ENCODE measurements around the gene IL24.
"Not testable (repeated sequence)": the region's sequence is repeated elsewhere in the genome, so short reads cannot be mapped to it uniquely, and the experiment has no call there.

IL24 gene, protein sequence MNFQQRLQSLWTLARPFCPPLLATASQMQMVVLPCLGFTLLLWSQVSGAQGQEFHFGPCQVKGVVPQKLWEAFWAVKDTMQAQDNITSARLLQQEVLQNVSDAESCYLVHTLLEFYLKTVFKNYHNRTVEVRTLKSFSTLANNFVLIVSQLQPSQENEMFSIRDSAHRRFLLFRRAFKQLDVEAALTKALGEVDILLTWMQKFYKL

DNA sequence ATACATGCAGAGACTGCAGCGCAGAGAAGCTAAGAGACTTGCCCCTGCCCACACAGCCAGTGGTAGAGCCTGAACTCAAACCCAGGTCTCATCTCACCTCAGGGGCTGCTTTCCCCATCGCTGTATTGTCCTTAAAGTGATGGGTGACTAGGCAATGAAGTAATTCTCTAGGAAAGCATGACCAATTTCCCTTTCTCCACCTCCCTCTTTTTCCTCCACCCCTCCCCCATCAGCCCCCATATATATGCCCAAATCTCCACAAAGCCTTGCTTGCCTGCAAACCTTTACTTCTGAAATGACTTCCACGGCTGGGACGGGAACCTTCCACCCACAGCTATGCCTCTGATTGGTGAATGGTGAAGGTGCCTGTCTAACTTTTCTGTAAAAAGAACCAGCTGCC, at the start of gene IL24:
IL24 (plus strand) TSS at position 269 of the 400 bp plus-strand sequence. CDS start 390 bp downstream, outside the sequence.
- DNase-seq (ENCODE audit: low read depth, low spot score) = no peak

DNA sequence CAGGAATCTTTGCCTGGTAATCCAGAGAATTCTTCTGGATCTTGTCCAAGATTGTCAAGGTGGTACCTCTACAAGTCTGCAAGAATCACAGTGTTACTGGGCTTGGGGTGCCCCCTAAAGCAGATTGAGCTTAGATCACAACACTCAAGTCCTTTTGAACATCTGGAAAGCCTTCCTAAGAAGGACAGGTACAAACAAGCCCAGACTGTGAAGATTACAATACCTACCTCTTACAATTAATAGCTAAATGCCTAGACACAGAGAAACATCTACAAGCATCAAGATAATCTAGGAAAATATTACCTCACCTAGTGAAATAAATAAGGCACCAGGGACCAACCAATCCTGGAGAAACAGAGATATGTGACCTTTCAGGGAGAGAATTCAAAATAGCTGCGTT, 49.3 kb upstream of the IL24 start:
- DNase-seq (ENCODE audit: low read depth, low spot score) = no peak

DNA sequence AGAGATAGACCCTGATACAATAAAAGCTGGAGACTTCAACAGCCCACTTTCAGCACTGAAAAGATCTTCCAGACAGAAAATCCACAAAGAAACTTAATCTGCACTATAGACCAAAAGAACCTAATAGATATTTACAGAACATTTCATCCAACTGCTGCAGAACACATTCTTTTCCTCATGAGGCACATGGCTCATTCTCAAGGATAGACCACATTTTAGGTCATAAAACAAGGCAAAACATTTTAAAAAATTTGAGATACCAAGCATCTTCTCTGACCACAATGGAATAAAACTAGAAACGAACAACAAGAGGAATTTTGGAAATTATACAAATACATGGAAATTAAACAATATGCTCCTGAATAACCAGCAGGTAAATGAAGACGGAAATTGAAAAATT, 46.8 kb upstream of the IL24 start:
- DNase-seq (ENCODE audit: low read depth, low spot score) = no peak

DNA sequence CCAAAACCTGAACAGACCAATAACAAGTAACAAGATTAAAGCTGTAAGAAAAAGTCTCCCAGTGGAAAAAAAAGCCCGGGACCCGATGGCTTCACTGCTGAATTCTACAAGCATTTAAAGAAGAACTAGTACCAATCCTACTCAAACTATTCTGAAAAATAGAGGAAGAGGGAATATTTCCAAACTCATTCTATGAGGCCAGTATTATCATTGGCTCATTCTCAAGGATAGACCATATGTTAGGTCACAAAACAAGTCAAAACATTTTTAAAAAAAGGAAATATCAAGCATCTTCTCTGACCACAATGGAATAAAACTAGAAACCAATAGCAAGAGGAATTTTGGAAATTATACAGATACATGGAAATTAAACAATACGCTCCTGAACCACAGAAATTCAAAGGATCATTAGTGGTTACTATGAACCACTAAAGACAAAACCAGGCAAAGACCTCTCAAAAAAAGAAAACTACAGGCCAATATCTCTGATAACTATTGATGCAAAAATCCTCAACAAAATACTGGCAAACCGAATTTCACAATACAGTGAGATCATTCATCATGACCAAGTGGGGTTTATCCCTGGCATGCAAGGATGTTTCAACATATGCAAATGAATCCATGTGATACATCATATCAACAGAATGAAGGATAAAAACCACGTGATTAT, 45.8 kb upstream of the IL24 start:
- no peak for DNase-seq (ENCODE audit: low read depth, low spot score)

DNA sequence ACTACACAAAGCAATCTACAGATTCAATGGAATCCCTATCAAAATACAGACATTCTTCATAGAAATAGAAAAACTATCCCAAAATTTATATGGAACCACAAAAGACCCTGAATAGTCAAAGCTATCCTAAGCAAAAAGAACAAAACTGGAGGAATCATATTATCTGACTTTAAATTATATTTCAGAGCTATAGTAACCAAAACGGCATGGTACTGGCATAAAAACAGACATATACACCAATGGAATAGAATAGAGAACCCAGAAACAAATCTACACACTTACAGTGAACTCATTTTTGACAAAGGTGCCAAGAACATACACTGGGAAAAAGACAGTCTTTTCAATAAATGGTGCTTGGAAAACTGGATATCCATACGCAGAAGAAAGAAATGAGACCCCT, 44.6 kb upstream of the IL24 start:
- not testable (repeated sequence) for DNase-seq (ENCODE audit: low read depth, low spot score)

DNA sequence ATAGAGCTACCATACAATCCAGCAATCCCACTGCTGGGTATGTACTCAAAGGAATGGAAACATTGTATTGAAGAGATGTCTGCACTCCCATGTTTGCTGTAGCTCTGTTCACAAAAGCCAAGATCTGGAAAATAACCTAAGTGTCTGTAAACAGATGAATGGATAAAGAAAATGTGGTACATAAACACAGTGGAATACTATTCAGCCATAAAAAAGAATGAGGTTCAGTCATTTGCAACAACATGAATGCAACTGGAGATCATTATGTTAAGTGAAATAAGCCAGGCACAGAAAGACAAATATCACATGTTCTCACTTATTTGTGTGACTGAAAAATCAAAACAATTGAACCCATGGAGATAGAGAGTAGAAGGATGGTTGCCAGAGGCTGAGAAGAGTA, 43.5 kb upstream of the IL24 start:
- not testable (repeated sequence) for DNase-seq (ENCODE audit: low read depth, low spot score)

DNA sequence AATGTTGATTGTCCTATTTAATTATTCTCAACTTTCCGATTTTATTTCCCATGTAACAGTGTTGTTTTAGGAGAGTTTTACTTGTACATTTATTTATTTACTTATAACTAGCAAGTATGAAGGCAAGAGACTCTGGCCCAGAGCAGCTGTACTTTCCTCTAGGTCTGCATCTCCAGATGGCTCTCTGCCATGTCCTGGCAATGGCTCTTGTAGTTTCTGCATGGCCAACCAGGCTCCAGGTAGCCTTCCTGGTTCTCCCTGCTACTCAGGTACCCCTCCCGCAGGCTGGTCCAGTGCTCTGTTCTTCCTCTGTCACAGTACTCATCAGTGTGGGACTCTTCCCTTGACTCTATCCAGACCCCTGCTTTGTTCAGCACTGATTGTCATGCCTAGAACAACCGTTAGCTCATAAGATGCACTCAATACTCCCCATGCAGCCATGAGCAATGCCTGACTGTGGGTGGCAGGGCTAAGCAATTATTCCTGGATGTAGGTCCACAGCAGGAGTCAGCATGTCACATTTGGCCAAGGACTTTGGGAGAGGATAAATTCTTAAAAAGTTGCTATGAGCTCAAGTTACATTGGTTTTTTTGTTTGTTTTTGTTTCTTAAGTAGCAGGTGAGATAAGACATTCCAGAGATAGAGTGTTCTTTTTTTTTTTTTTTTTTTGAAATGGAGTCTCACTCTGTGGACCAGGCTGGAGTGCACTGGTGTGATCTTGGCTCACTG, 42.7 kb upstream of the IL24 start:
- no peak for DNase-seq (ENCODE audit: low read depth, low spot score)

DNA sequence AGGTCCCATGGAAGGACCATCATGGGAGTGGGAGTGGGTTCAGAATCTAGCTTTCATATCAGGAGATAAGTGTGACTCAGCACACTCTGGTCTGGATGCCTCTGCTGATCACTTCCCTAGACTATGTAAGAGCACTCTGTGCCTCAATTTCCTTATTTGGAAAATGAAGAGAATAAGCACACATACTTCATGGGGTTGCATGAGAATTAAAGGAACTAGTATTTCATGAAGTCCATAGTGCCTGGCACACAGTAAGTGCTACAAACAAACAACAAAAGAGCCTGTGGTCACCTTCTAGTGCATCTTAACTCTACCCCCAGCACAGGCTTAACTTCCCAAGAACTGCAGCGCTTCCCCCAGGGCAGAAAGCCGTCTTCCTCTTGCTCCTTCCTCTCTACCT, 41.4 kb upstream of the IL24 start:
- DNase-seq (ENCODE audit: low read depth, low spot score) = no peak

DNA sequence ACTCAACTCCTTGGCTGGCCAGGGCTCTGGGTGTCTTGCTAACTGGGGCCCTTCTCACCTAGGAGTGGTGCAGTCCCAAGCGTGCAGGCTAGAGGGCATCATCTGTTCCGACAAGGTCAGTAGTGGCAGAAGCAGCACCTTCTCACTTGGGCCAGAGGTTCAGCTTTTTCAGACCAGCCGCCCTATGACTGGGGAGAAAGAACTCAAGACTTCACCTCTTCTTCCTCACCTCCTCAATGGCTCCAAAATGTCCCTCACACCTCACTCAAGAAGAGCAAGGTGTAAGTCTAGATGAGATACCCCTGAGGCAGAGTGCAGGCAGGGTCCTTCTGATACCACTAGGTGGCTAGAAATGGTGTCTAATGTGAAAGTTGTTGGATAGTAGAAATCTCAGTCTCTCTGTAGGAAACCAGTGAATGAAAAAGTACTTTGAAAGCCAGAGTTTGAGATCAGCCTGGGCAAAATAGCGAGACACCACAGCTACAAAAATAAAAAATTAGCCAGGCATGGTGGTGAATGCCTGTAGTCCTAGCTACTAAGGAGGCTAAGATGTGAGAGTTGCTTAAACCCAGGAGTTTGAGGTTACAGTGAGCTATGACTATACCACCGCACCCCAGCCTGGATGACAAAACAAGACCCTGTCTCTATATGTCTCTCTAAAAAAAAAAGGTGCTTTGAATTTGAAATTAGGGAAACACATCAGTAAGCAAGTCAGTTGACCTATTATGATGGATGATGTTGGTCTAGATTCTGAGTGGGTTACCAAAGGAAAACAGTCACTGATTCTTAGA, 40.4 kb upstream of the IL24 start:
- DNase-seq (ENCODE audit: low read depth, low spot score) = peak; percentile 14

DNA sequence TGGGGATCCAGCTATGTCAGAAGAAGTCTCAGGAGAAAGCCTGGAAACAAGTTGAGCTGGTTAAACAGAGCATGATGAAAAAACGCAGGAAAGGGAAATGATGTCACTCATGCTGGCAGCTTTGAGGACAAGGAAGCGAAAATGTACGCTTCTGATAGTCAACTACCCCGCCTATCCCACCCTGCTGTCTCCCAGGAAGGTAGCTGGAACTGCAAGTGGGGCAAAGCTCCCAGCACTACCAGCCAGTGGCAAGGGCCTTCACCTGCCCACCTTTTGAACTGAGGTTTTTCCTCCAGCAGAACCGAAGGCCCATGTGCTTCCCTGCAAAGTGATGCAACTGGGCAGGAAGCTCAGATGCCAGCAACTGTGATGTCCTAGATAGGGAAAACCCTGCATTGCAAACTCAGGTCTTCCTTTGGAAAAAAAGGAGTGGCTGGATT, 38.1 kb upstream of the IL24 start:
- no peak for DNase-seq (ENCODE audit: low read depth, low spot score)

DNA sequence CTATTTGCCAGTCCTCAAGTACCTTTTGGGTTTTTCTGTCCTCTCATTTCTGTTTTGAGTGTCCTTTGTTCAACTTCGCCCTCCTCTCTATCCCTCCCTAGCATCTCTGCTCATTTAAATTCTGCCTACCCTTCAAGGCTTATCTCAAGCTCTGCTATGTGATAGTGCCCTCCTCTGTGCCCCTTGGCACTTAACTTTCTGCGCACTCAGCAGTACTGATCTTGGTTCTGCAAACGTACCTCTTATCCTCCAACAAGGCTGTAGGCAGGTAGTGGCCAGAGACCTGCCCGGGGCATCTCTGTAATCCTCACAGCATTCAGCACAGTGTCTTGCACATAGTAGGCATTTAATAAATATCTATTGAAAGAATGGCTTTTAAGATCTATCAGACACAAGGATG, 37.1 kb upstream of the IL24 start:
- no peak for DNase-seq (ENCODE audit: low read depth, low spot score)

DNA sequence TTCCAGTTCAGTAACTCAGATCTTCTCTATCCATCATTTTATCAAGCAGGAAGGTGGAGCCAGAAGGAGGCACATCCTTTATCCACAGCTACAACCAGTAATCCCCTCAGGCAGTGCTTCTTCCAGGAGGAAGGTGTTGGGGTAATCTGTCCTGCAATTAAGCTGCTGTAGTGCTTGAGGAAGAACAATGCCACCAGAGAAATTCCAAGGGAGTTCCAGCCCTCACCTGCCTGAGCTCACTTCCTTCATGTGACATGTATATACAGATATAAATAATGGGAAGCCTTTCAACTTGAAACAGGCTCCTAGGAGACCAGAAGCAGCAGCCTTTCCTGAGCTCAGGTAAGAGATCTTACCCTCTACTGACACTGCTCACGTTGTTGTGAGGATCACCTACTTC, 34.0 kb upstream of the IL24 start:
- peak; percentile 86 for DNase-seq (ENCODE audit: low read depth, low spot score)

DNA sequence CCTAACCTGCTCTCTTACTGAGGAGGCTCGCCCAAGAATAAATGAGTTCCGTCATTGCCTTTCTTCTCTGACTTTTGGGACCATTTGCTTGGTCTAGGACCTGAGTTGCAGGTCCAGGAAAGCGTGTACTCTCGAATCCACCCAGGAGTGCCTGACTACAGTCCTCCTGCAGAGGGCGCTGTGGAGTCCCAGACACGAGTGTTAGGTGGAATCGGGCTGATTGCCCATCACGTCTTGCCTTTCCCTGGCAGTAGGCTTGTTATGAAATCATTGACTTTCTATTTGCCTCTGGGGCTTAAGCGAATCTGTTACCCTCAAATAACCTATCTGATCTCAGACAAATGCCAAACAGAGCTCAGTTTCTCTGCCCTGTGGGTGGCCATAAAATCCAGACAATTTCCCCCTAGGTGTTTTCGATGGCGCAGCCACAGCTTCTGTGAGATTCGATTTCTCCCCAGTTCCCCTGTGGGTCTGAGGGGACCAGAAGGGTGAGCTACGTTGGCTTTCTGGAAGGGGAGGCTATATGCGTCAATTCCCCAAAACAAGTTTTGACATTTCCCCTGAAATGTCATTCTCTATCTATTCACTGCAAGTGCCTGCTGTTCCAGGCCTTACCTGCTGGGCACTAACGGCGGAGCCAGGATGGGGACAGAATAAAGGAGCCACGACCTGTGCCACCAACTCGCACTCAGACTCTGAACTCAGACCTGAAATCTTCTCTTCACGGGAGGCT, 32.1 kb upstream of the IL24 start, which contains the start of gene IL20:
IL20 (plus strand) TSS at position 685 of the 733 bp plus-strand sequence. CDS start 230 bp downstream, outside the sequence.
- DNase-seq (ENCODE audit: low read depth, low spot score) = peak; percentile 80

DNA sequence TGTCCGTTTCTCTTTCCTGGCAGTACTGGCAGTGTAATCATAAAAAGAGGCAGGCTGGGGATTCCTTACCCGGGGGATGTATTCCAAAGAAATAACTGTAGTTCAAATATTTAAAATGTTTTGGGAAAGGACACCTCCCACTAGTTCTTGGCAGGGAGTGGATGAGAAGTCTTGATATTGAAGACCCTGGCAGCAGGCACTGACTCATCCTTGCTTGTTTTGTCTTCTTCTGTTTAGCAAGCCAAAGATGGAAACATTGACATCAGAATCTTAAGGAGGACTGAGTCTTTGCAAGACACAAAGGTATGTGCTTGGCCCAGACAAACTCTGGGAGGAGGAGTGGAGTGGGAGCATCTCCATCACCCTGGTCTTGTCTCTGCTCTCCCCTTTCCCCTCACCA, 31.2 kb upstream of the IL24 start:
- no peak for DNase-seq (ENCODE audit: low read depth, low spot score)

DNA sequence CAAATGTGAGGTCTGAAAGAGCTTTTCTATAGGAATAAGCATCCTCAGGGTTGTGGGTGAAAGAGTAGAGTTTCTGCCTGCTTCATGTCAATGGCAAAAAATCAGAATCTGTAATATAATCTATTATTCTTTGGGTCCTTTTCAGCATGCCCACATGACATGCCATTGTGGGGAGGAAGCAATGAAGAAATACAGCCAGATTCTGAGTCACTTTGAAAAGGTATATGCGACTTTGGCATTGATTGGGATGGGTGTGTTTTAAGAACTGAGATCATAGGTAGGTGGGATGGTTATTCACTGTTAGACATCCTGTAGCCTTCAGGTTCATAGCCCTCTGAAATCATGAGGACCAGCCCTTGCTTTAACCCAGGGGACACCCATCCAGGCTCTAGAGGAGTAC, 30.0 kb upstream of the IL24 start:
- DNase-seq (ENCODE audit: low read depth, low spot score) = no peak

DNA sequence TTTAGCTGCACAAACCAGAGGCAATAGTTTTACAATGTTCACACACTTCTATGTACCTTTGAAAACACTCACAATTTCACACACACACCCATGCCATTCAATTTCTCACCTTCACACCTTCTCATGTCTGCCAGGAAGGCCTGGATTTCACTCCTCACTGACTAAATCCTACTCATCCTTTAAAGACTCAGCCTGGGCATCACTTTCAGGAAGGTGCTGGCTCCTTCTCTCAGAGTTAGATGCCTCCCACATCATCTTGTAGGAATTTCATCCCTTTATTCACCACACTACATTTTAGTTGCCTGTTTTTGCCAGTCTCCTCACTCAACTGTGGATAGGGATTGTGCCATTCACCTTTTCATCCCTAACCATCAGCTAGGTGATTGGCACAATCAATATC, 29.5 kb upstream of the IL24 start:
- DNase-seq (ENCODE audit: low read depth, low spot score) = no peak

DNA sequence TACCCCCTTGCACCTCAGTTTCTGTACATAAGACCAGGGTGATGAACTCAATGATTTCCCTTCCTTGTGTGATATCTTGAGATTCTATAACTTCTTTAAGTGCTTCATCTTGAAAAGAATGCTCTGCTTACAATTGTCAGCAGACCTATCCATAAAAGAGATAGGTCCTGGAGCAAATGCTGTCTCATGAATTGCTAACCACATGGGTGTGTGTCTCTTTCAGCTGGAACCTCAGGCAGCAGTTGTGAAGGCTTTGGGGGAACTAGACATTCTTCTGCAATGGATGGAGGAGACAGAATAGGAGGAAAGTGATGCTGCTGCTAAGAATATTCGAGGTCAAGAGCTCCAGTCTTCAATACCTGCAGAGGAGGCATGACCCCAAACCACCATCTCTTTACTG, 29.0 kb upstream of the IL24 start:
- DNase-seq (ENCODE audit: low read depth, low spot score) = no peak

DNA sequence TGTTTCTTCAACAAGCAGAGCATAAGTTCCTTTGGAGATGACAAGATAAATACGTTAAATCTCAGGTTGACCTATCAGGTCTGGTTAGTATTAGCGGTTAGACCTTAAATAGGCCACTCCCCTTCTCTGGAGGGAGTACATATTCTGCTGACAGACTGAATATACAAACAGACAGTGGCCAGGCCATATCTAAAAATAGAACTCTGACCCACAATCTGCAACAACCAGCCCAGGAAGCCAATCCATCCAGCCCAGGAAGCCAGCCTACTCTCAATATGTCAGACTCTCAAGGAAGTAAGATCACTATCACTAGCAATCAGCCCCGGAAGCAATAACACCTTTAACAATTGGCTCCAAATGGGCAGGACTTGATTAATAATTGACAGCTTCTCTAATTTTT, 25.1 kb upstream of the IL24 start:
- no peak for DNase-seq (ENCODE audit: low read depth, low spot score)

DNA sequence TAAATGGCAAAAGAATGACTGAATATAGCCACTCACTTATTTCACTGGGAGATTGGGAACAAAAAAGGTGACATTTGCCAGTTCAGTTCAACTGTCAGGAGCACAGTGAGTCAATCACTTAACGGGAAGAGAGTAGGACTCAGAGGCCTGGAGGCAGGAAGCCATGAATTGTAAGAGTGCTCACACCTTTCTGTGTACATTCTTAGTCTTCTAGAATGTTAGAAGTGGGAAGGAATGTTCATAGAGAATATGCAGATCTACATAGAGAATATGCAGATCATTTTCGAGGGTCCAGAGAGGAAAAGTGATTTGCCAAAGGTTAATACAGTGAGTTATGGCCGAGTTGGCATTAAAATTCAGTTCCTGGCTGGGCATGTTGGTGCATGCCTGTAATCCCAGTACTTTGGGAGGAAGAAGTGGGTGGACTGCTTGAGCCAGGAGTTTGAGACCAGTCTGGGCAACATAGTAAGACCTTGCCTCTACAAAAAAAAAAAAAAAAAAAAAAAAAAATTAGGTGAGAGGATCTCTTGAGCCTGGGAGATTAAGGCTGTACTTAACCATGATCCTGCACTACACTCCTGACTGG, 23.5 kb upstream of the IL24 start:
- no peak for DNase-seq (ENCODE audit: low read depth, low spot score)

DNA sequence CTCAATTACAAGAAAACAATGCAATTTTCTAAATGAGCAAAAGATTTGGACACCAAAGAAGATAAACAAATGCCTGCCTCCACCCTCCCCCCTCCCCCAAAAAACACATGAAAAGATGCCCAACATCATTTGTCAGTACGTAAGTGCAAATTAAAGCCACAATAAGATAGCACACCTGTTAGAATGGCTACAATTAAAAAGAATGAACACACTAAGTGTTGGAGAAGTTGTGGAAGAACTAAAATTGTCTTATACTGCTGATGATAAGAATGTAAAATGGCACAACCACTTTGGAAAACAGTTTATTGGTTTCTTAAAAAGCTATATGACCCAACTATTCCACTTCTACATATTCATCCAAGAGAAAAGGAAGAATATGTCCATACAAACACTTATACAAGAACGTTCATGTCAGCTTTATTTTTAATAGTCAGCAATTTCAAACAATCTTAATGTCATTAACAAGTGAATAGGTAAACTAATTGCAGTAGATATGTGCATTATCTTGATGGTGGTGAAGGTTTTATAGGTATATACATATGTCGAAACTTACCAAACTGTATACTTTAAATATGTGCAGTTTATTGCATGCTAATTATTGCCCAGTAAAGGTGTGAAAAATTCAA, 21.4 kb upstream of the IL24 start:
- no peak for DNase-seq (ENCODE audit: low read depth, low spot score)

Measured in ELF-1 (cell line).